Measurements from ENCODE around the gene CERKL.

Gene CERKL

DNA sequence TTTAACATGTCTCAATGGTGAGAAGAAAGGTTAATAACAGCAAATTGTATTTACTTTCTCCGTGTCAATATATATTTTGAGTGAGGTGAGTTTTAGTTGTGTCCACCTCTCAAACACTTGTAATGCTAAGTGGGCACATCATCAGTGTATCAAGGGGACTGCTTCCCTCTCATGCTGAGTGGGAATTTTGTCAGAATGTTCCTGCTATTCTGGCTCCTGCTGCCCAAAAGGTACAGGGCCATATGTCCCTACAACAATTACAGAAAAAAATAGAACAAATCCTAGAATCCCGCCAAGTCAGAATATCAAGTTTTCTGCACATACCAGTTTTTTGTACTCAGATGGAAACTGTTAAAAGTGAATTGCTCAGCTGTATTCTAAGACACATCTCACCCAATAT lies 5.4 kb upstream of the CERKL start:
- H3K27me3 ChIP-seq (ENCODE audit: control insufficient read depth, low read length): no peaks in the 10 kb centered on the region
- no peaks in the 10 kb centered on the region for H3F3A ChIP-seq (ENCODE audit: control insufficient read depth, insufficient read depth)
- no peak overlapping the region for H3K4me2 ChIP-seq (ENCODE audit: low read length)
- no peaks in the 10 kb centered on the region for H4K20me1 ChIP-seq (ENCODE audit: control insufficient read depth, insufficient read depth, low read depth, low read length)
- H3K79me2 ChIP-seq (ENCODE audit: control insufficient read depth, low read length): no peaks in the 10 kb centered on the region
- no peak overlapping the region for H3K4me3 ChIP-seq (ENCODE audit: low read length)
- no peaks in the 10 kb centered on the region for H3K36me3 ChIP-seq (ENCODE audit: control insufficient read depth, low read length)
- TF ChIP-seq, protein P1, sequence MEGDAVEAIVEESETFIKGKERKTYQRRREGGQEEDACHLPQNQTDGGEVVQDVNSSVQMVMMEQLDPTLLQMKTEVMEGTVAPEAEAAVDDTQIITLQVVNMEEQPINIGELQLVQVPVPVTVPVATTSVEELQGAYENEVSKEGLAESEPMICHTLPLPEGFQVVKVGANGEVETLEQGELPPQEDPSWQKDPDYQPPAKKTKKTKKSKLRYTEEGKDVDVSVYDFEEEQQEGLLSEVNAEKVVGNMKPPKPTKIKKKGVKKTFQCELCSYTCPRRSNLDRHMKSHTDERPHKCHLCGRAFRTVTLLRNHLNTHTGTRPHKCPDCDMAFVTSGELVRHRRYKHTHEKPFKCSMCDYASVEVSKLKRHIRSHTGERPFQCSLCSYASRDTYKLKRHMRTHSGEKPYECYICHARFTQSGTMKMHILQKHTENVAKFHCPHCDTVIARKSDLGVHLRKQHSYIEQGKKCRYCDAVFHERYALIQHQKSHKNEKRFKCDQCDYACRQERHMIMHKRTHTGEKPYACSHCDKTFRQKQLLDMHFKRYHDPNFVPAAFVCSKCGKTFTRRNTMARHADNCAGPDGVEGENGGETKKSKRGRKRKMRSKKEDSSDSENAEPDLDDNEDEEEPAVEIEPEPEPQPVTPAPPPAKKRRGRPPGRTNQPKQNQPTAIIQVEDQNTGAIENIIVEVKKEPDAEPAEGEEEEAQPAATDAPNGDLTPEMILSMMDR (IDR thresholded peaks at IDR 0.05; ENCODE audit: low read depth, low read length, poor library complexity, severe bottlenecking): no peak
- H3K27ac ChIP-seq (ENCODE audit: low read depth, low read length): no peak overlapping the region
- no peaks in the 10 kb centered on the region; the same call in 1 of the 2 replicates for H3K9me3 ChIP-seq (ENCODE audit: control insufficient read depth, insufficient read depth, low read length)
- peaks cover 3% of the 10 kb centered on the region for H3K4me1 ChIP-seq (ENCODE audit: control insufficient read depth, low read length)
- no peaks in the 10 kb centered on the region for H3K9me2 ChIP-seq (replicated peaks; ENCODE audit: control insufficient read depth, low read length)

DNA sequence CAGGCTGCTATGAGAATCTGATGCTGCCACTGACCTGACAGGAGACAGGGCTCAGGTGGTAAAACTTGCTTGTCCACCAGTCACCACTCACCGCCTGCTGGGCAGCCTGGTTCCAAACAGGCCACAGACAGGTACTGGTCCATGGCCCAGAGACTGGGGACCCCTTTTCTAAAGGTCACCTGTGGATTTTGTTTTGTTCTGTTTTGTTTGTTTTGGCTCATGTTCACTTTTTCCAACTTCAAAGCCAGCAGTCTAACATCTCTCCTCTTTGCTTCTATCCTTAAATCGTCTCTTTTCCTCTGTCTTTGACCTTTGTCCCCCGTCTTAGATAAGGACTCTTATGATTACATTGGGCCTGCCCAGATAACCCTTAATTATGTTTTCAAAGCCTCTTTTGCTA lies 3.3 kb upstream of the CERKL start:
- H3F3A ChIP-seq (ENCODE audit: control insufficient read depth, insufficient read depth): no peaks in the 10 kb centered on the region
- H3K27me3 ChIP-seq (ENCODE audit: control insufficient read depth, low read length): no peaks in the 10 kb centered on the region
- H3K9me3 ChIP-seq (ENCODE audit: control insufficient read depth, insufficient read depth, low read length): no peaks in the 10 kb centered on the region
- H3K79me2 ChIP-seq (ENCODE audit: control insufficient read depth, low read length): no peaks in the 10 kb centered on the region
- H4K20me1 ChIP-seq (ENCODE audit: control insufficient read depth, insufficient read depth, low read depth, low read length): no peaks in the 10 kb centered on the region
- H3K4me3 ChIP-seq (ENCODE audit: low read length): no peak overlapping the region
- no peaks in the 10 kb centered on the region for H3K36me3 ChIP-seq (ENCODE audit: control insufficient read depth, low read length)
- no peaks in the 10 kb centered on the region for H3K9me2 ChIP-seq (replicated peaks; ENCODE audit: control insufficient read depth, low read length)
- no peak overlapping the region for H3K4me2 ChIP-seq (ENCODE audit: low read length)
- H3K27ac ChIP-seq (ENCODE audit: low read depth, low read length): no peak overlapping the region
- no peak for TF ChIP-seq EZH2phosphoT487 (IDR thresholded peaks at IDR 0.05; ENCODE audit: borderline replicate concordance, low read length)
- TF ChIP-seq, protein P1 (IDR thresholded peaks at IDR 0.05; ENCODE audit: low read depth, low read length, poor library complexity, severe bottlenecking): no peak
- H3K4me1 ChIP-seq (ENCODE audit: control insufficient read depth, low read length): peaks cover 8% of the 10 kb centered on the region

DNA sequence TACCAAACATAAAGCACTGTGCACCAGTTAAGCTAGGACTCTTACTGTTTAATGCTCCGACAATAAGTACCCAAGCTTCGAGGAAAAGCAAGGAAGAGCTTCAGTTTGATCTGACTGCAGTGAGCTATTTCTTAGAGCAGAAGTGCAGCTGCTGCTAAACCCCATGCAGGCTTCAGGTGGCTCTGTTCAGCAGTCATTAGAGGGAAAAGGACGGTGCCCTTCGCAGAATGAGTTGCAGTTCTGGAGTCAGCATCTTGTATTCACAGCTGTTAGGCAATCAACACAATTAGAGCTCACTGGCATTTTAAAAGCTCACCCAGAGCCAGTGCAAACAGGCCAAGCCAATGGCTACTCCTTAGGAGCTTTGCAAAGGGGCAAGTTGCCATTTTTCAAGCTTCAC lies 1.5 kb upstream of the CERKL start:
- Histone ChIP-seq H4K20me1 (ENCODE audit: control insufficient read depth, insufficient read depth, low read depth, low read length) (no peaks in the 10 kb centered on the region), H3K27ac (ENCODE audit: low read depth, low read length) (no peak overlapping the region), H3K36me3 (ENCODE audit: control insufficient read depth, low read length) (no peaks in the 10 kb centered on the region), H3K9me3 (ENCODE audit: control insufficient read depth, insufficient read depth, low read length) (no peaks in the 10 kb centered on the region), H3K9me2 (replicated peaks; ENCODE audit: control insufficient read depth, low read length) (no peaks in the 10 kb centered on the region), H3F3A (ENCODE audit: control insufficient read depth, insufficient read depth) (no peaks in the 10 kb centered on the region), H3K79me2 (ENCODE audit: control insufficient read depth, low read length) (no peaks in the 10 kb centered on the region), H3K4me2 (ENCODE audit: low read length) (no peak overlapping the region), H3K4me3 (ENCODE audit: low read length) (no peak overlapping the region), H3K27me3 (ENCODE audit: control insufficient read depth, low read length) (no peaks in the 10 kb centered on the region), H3K4me1 (ENCODE audit: control insufficient read depth, low read length) (peaks cover 8% of the 10 kb centered on the region)
- TF ChIP-seq EZH2phosphoT487 (IDR thresholded peaks at IDR 0.05; ENCODE audit: borderline replicate concordance, low read length): no peak
- TF ChIP-seq, protein P1 (IDR thresholded peaks at IDR 0.05; ENCODE audit: low read depth, low read length, poor library complexity, severe bottlenecking): no peak

DNA sequence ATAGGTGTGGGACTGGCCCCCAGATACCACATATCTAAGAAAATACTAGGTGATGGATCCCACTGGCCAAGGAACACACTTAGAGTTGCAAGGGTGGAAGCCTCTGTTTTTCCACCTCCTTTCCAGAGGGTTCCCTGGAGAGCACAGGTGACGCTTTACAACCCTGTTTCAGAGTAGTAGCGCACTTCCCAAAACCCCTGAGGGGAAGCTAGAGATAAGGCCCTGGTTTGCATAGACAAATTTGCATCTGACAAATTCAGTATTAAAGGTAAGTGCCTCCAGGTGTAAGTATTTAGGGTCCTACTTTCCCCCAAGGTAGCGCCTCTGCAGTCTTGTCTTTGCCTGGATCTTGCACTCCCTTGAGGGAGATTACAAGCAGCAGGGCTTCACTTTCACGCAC lies 474 bp upstream of the CERKL start:
- Histone ChIP-seq H3K9me3 (ENCODE audit: control insufficient read depth, insufficient read depth, low read length) (no peaks in the 10 kb centered on the region), H3K4me3 (ENCODE audit: low read length) (no peak overlapping the region; the same call in 1 of the 2 replicates), H3K79me2 (ENCODE audit: control insufficient read depth, low read length) (no peaks in the 10 kb centered on the region), H3K4me1 (ENCODE audit: control insufficient read depth, low read length) (peaks cover 8% of the 10 kb centered on the region), H3K27ac (ENCODE audit: low read depth, low read length) (no peak overlapping the region), H3K36me3 (ENCODE audit: control insufficient read depth, low read length) (no peaks in the 10 kb centered on the region), H3K9me2 (replicated peaks; ENCODE audit: control insufficient read depth, low read length) (no peaks in the 10 kb centered on the region), H3F3A (ENCODE audit: control insufficient read depth, insufficient read depth) (no peaks in the 10 kb centered on the region), H3K4me2 (ENCODE audit: low read length) (peak overlapping the region; percentile 44), H3K27me3 (ENCODE audit: control insufficient read depth, low read length) (no peaks in the 10 kb centered on the region), H4K20me1 (ENCODE audit: control insufficient read depth, insufficient read depth, low read depth, low read length) (no peaks in the 10 kb centered on the region)
- TF ChIP-seq, protein P1 (IDR thresholded peaks at IDR 0.05; ENCODE audit: low read depth, low read length, poor library complexity, severe bottlenecking): no peak
- TF ChIP-seq EZH2phosphoT487 (IDR thresholded peaks at IDR 0.05; ENCODE audit: borderline replicate concordance, low read length): no peak
